ENCODE data around the gene MYLK4. TPM values are rescaled to one million over a fixed set of nuclear protein-coding genes. Genes with fewer than 3 reads are reported as not detected.

MYLK4 gene
- total RNA-seq, 1 donor from 2014 or later: 1.2 TPM

- intact Hi-C loops (cut with micrococcal nuclease): loop anchor here (10.0 kb wide), 1 partner anchor 1040 kb away; no protein-coding TSS in a partner anchor
- peaks cover 26% of the 10 kb centered on the region for H3K4me1 ChIP-seq
- TF ChIP-seq CTCF (IDR thresholded peaks at IDR 0.05; ENCODE audit: borderline replicate concordance): peak; percentile 99
- peaks cover 3% of the 10 kb centered on the region for H3K27me3 ChIP-seq (ENCODE audit: low read depth)
- H3K27ac ChIP-seq (replicated peaks): peak overlapping the region; percentile 79
- H3K4me3 ChIP-seq: peak overlapping the region; percentile 71
- H3K36me3 ChIP-seq: no peaks in the 10 kb centered on the region
- peak; percentile 86 for DNase-seq
- H3K9me3 ChIP-seq (replicated peaks): no peaks in the 10 kb centered on the region
Measured at GRCh38 chr6:2634139-2634964, 116.4 kb downstream of the MYLK4 start.

GRCh38 chr6:2633736-2634135 is 117.0 kb downstream of the MYLK4 start:
- H3K36me3 ChIP-seq: no peaks in the 10 kb centered on the region
- peak overlapping the region; percentile 79 for H3K27ac ChIP-seq (replicated peaks)
- DNase-seq: no peak
- H3K4me1 ChIP-seq: peaks cover 26% of the 10 kb centered on the region
- intact Hi-C loops (cut with micrococcal nuclease): loop anchor here (10.0 kb wide), 1 partner anchor 1039 kb away; no protein-coding TSS in a partner anchor
- H3K9me3 ChIP-seq (replicated peaks): no peaks in the 10 kb centered on the region
- no peaks in the 10 kb centered on the region for H3K27me3 ChIP-seq (ENCODE audit: low read depth)
- H3K4me3 ChIP-seq: peak overlapping the region; percentile 71
- TF ChIP-seq CTCF (IDR thresholded peaks at IDR 0.05; ENCODE audit: borderline replicate concordance): no peak

GRCh38 chr6:2632976-2633584 is 117.6 kb downstream of the MYLK4 start:
- peaks cover 26% of the 10 kb centered on the region for H3K4me1 ChIP-seq
- H3K27me3 ChIP-seq (ENCODE audit: low read depth): no peaks in the 10 kb centered on the region
- no peaks in the 10 kb centered on the region for H3K36me3 ChIP-seq
- no peak overlapping the region for H3K4me3 ChIP-seq
- H3K27ac ChIP-seq (replicated peaks): peak overlapping the region; percentile 79
- intact Hi-C loops (cut with micrococcal nuclease): loop anchor here (10.0 kb wide), 1 partner anchor 1038 kb away; no protein-coding TSS in a partner anchor
- no peak for DNase-seq
- H3K9me3 ChIP-seq (replicated peaks): no peaks in the 10 kb centered on the region
- no peak for TF ChIP-seq CTCF (IDR thresholded peaks at IDR 0.05; ENCODE audit: borderline replicate concordance)

GRCh38 chr6:2632368-2632767 is 118.4 kb downstream of the MYLK4 start:
- H3K4me1 ChIP-seq: peaks cover 26% of the 10 kb centered on the region
- intact Hi-C loops (cut with micrococcal nuclease): loop anchor here (10.0 kb wide), 1 partner anchor 1038 kb away; no protein-coding TSS in a partner anchor
- no peaks in the 10 kb centered on the region for H3K36me3 ChIP-seq
- H3K9me3 ChIP-seq (replicated peaks): no peaks in the 10 kb centered on the region
- DNase-seq: peak; percentile 33
- H3K27ac ChIP-seq (replicated peaks): peak overlapping the region; percentile 79
- H3K27me3 ChIP-seq (ENCODE audit: low read depth): no peaks in the 10 kb centered on the region
- H3K4me3 ChIP-seq: no peak overlapping the region
- TF ChIP-seq CTCF (IDR thresholded peaks at IDR 0.05; ENCODE audit: borderline replicate concordance): no peak

GRCh38 chr6:2630891-2631571 is 119.7 kb downstream of the MYLK4 start:
- Histone ChIP-seq H3K27me3 (ENCODE audit: low read depth) (no peaks in the 10 kb centered on the region), H3K27ac (replicated peaks) (no peak overlapping the region), H3K9me3 (replicated peaks) (no peaks in the 10 kb centered on the region), H3K4me1 (peaks cover 26% of the 10 kb centered on the region), H3K36me3 (no peaks in the 10 kb centered on the region), H3K4me3 (no peak overlapping the region)
- DNase-seq: no peak
- intact Hi-C loops (cut with micrococcal nuclease): loop anchor here (10.0 kb wide), 1 partner anchor 1036 kb away; no protein-coding TSS in a partner anchor
- TF ChIP-seq CTCF (IDR thresholded peaks at IDR 0.05; ENCODE audit: borderline replicate concordance): no peak
